NCI-H446 (cell line): ENCODE results near the gene ZNF423.

ENCODE experiments used
- DNase-seq, 2 experiments: peaks; one replicate each; lab custom pipeline; 2025; lab: John Stamatoyannopoulos, UW

The ZNF423 gene

GRCh38 chr16:49869731-49870130, 13.8 kb upstream of the ZNF423 start:
- DNase-seq: no peak

GRCh38 chr16:49867796-49868668, 12.1 kb upstream of the ZNF423 start:
- DNase-seq: no peak

- no peak for DNase-seq
Observed at GRCh38 chr16:49867234-49867633, 11.3 kb upstream of the ZNF423 start.

DNA sequence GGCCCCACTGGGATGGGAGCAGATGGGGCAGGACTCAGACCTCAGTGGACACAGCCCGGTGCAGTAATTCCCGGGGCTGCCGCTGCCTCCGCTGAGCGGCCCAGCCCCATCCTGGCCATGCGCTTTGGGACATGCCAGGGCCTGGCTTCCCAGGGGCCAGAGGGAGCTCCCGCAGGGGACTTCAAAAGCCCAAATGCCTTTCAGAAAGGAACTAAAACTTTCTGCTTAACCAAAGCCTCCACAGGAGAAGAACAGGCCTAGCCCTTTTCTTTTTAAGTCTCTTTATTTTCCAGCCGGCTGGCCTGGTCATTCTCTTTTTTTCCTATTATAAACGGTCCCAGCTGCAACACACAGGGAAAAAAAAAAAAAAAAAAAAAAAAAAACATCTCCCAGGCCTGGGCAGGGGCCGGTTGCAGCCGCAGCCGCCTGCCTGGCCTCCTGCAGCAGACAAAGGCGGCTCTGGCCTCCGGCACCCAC, 10.7 kb upstream of the ZNF423 start:
- DNase-seq: no peak

DNA sequence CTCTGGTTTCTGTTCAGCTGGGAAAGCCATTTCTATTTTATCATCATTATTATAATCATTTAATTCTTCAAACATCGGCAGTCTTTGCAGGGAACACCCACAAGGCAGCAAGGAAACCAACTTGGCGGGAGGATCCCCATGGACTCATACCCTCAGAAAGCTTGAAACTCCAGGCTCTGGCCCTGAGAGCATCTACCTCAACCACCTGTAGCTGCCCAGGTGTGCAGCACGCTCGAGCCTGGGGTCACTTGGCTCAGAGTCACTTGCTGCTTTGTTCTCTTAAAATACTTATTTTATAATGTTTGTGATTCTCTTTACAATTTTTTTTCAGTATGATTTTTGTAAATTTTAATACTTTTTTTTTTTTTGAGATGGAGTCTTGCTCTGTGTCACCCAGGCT, 6.8 kb upstream of the ZNF423 start:
- DNase-seq: no peak

DNA sequence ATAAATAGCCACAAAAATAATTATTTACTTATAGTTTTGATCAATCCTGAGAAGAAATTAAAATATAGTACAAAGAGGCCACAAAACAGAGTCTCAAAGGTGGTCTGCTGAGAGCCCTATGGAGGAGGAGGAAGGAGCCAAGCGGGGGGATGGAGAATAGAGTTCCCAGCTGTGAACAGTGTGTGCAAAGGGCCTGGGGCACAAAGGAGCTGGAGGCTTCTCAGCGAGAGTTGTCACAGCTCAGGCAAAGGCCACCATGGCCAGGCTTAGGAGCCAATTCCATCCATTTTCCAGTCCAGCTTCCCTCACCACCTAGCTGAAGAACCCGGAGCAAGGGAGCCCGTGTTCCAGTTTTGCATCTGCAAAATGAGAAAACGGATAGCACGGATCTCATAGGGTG, 5.4 kb upstream of the ZNF423 start:
- no peak for DNase-seq

DNA sequence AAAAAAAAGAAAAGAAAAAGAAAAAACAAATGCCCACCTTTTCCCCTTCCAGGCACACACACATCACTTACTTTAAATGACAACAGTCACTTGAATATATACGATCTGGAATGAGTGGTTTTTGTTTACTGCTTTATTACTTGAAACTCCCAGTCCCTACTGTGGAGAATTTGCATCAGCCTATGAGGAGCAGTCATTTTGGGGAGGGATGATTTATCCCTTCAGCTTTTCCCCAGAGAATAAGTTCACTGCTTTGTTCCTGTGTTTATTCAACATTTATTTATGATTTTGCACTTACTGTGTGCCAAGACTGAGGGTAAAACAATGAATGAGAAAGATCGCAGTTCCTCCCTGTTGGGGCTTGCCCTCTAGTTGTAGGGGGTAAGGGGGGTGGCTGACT, 4.7 kb upstream of the ZNF423 start:
- DNase-seq: no peak

- no peak for DNase-seq
Observed at GRCh38 chr16:49859125-49859811, 3.4 kb upstream of the ZNF423 start.

DNA sequence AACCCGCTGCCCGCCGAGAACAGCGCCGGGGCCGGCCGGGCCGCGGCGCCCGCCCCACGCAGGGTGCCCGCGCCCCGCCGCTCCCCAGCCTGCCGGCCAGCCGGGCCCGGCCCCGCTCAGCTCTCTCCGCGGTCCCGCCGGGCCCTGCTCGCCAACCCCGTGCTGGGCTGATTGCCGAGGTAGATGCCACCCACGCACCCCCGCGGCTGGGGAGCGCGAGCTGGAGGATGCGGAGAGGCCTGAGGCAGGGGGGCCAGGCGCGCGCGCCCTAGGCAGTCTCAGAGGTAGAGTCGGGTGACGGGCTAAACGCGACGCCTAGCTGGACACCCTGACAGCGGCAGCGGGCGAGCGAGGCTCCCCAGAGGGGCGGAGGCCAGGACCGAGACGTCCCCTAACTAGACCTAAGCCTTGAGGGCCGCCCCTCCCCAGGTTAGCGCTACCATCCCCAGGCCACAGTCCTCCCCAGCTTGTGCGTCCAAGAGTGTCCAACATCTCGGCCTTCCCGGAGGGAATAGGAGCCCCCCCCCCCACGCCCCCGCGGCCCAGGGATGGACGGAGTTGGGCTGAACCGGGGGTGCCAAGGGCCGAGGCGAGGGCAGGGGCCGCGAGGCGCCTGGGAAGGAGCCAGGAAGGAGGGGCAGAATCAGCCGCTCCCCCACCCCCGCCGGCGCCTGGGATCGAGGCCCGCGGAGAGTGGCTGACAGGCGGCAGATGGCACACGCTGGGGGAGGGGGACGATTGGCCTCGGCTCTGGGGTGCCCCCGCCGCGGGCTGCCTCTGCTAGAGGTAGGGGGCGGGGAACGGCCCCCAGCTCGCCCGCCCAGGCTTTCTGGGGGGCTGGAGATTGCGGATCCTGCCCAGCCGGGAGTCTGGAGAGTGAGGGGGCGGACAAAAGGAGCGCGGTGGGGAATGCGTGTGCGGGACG, 2.5 kb upstream of the ZNF423 start:
- peak in 1 of 2 experiments; percentile 56 for DNase-seq

DNA sequence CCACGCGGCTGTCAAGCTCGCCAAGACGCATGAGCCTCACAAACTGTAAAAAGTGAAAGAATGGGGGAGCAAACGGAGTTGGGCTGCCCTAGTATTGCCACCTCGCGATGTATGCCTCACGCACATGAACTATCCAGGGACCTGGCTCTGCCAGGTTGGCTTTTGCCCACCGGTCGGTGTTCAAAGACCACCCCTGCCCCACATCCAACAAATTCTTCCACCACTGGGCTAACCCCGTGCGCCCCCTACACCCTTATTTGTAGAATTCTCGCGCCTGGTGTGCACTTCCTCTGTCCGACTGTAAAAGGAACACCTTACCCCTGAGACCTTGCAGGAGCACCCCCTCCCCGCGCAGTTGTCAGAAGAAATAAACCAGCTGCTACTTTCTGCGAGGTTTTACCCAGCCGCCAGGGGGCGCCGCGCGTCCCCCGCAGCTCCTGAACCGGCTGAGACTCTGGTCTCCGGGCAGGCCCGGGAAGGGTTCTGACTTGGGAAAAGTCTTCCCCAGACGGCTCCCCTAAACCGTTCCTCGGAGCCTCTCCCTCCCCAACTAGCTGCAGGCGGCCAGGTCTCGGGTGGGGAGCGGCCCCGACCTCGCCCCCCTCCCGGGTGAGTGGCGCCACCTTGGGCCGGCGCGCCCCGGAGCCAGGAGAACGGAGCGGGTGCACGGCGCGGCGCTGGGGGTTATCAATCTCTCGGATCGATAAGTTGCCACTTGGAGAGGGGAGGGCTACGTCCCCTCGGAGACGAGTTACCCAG, 1.7 kb upstream of the ZNF423 start:
- peak; percentile 32 to 69 for DNase-seq

DNA sequence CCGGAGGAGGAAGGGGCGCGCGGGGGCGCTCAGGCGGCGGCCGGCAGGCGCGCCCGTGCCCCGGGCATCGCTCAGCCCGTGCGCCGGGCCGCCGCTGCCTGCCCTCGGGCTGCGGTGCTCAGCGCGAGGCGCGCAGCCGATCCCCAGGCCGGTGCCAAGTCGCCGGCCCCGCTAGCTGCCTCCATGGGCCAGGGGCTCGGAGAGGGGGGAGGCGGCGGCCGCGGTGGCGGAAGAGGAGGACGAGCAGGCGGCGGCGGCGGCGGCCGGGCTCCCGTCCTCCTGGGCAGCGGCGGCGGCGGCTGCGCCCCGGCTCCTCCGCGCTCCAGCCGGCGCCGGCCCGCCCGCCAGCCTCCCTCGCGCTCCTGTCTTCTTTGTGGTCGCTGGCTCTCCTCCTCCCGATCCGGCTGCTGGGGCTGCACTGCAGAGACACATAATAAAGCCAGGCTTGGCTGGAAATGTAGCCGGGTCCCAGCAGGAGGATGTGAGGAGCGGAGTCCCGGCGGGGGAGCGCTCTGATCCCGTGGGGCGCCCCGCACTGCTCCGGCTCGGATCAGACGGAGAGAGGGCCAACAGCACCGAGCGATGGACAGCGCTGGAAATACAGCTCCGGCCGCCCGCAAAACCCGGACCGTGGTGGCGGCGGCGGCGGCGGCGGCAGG, 889 bp upstream of the ZNF423 start:
- peak in 1 of 2 experiments; percentile 76 for DNase-seq

- DNase-seq: peak in 1 of 2 experiments; percentile 73
Observed at GRCh38 chr16:49855280-49855821, 561 bp downstream of the ZNF423 start.

- peak in 1 of 2 experiments; percentile 23 for DNase-seq
Observed at GRCh38 chr16:49854796-49855203, 1.1 kb downstream of the ZNF423 start.

DNA sequence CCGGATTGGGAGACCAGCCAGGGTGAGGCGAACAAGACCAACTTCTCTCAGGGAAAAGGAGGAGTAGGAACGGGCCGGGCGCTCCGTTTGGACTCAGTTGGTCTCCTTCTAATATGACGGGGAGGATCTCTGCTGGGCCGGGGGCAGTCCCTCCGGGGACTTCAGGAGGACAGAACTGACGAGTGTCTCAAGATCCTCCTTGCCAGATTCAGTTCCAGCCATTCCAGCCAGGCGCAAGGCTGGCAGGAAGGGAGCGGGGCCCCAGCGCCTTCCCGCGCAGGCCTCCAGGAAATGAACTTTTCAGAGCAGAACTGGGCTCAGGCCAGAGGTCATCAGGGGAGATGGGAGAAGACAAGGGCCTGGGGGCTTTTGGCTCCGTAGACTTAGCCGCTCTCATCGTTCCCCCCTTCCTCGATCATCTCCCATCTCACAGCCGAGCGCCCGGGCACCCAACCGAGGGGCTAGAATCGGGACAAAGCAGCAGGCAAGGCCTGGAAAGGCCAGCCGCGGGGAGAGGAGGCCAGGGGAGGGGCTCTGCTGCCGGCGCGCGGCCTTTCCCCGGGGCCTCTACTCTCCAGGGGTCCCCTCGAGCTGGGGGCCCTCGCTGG, 1.6 kb downstream of the ZNF423 start:
- peak in 1 of 2 experiments; percentile 12 for DNase-seq

DNA sequence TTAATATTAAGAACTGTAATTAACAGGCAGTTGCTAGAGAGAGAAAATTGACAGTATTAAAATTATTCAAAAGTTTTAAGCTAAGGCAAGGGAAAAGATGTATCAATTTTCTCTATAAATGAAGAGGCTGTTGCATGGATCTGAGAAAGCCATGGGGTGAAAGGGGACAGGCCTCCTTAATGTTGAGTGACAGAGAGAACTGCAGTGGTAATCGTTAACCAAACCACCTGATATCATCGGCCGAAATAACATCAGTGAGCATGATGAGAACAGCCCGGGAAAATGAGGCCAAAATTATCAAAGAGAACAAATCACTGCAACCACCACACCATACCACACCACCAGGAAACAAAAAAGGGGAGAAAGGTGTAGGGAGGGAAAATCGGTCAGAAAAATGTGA, 3.6 kb downstream of the ZNF423 start:
- DNase-seq: no peak

DNA sequence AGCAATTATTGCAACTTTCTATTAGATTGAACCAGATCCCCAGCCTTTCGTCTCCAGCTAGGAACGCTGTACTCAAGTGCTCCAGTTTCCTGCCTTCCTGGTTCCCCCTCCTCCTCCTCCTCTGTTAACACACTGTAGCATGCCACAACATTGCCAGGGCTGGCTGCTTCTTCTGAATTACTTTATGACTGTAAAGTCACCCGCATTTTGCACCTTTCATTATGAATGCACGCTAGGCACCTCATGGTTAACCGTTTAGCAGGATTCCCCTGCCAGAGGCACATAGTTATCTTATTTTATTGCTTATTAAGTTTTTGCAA, 4.5 kb downstream of the ZNF423 start:
- no peak for DNase-seq

GRCh38 chr16:49850558-49851467, 5.1 kb downstream of the ZNF423 start:
- no peak for DNase-seq

DNA sequence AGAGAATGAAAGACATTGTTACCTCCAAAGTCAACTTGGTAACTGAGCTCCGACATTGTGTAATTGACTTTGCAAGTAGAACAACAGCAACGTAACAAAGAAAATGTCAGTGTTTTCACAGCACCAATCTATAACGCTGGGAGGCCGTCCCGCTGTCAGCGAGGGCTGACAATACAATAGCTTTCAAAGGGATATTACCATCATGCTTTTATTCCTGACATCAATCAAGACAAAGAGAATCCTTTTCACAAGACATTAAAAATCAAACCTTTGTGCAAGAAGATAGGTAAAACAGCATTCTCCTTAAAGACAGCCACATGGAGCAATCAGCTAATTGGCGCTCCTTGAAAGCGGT, 6.2 kb downstream of the ZNF423 start:
- no peak for DNase-seq

DNA sequence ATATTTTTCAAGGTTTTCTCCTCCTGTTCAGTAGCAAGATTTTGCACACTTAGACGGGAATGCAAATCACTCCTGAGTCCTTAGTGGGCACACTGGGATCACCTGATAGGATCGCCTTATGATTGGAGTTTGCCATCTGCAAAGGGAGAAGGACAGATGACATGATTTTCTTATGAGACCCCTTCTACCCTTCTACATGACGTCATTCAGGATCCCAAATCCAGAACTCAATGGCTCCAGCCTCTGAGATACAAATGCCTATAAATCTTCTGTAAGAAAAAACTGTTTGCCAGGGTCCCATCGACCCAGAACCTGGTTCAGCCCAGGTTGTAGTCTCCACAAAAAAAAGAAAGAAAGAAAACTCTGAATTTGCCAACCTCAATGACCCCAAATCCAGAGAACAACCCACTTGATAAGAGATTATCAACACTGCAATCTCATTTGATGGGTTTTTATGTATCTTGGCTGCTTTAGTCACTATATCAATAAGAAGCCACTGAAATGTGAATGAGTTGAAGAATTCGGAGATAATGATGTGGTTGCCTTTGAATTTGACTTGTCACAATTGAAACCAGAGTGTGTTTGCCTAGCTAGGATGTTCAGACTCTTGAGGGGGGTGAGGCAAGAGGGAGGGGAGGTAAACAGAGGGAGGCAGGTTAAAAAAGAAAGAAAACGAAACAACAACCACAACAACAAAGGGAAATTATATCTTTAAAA, 6.7 kb downstream of the ZNF423 start:
- no peak for DNase-seq
